Activated T-helper 1 cell treated with anti-CD3 and anti-CD28 coated beads, Interleukin-12 subunit alpha, Interleukin-12 subunit beta, Interleukin-2, Interleukin-4 antibody, amounts not matched to agents 30 ng/mL and 10 ng/mL and 1 ng/mL, durations not matched to agents 14 hours and 24 hours and 36 hours (primary cell): ENCODE measurements around the gene GUCY2F. TPM values are rescaled to one million over a fixed set of nuclear protein-coding genes. Genes with fewer than 3 reads are reported as not detected.

Source experiments
- DNase-seq: peaks from one replicate; pipeline ENCODE4 v3.0.0; 2021; ENCODE audit warnings: low spot score
- H3K27ac Mint-ChIP-seq: one replicate; pipeline ENCODE4 v1.8.0; 2021; ENCODE audit warnings: mild to moderate bottlenecking, mixed read lengths
- H3K27me3 Mint-ChIP-seq: one replicate; pipeline ENCODE4 v1.8.0; 2022; ENCODE audit warnings: mild to moderate bottlenecking, moderate library complexity, mixed read lengths; ENCODE audit not compliant: insufficient read depth
- H3K36me3 Mint-ChIP-seq: one replicate; pipeline ENCODE4 v1.8.0; 2021; ENCODE audit warnings: low read depth, mixed read lengths
- H3K4me1 Mint-ChIP-seq: one replicate; pipeline ENCODE4 v1.8.0; 2021; ENCODE audit warnings: low read depth, mixed read lengths
- H3K4me3 Mint-ChIP-seq: one replicate; pipeline ENCODE4 v1.8.0; 2021; ENCODE audit warnings: mild to moderate bottlenecking, moderate library complexity, mixed read lengths
- H3K9me3 Mint-ChIP-seq: one replicate; pipeline ENCODE4 v1.8.0; 2021; ENCODE audit warnings: mixed read lengths
- intact Hi-C: fragments of 100-400 bp; cut with micrococcal nuclease; formaldehyde crosslinking; loops from one replicate; pipeline ENCODE4 v1.15.1; 2024
- total RNA-seq: library from RNA; stranded (reverse); gene quantifications from 2 replicates; pipeline ENCODE4 v1.2.3, GENCODE V29; 2022

The GUCY2F gene
- total RNA-seq, 1 donor from 2014 or later = not detected

DNA sequence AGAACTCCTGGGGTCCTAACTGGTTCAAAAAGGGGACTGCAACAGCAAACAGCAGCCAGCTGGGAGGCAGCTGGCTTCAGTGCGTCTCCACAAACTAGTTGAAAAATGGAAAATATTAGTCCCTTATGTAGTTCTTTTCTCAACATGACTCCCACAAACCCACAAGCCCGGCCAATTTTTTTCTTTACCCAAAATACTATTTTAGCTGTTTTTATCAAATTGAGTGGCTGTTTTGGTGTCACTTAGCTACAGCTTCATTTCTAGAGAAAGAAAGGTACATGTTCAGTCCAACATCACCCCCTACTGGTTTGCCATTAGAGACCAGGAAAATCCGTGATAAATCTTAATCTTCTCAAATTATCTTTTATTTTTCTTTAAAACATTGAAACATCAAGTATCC lies 97.2 kb downstream of the GUCY2F start:
- Mint-ChIP-seq H3K4me1 (no peaks in the 10 kb centered on the region), H3K27ac (no peak overlapping the region), H3K36me3 (no peaks in the 10 kb centered on the region), H3K4me3 (no peak overlapping the region), H3K9me3 (no peaks in the 10 kb centered on the region), H3K27me3 (no peaks in the 10 kb centered on the region)
- intact Hi-C loops = no loop called here
- DNase-seq = no peak

DNA sequence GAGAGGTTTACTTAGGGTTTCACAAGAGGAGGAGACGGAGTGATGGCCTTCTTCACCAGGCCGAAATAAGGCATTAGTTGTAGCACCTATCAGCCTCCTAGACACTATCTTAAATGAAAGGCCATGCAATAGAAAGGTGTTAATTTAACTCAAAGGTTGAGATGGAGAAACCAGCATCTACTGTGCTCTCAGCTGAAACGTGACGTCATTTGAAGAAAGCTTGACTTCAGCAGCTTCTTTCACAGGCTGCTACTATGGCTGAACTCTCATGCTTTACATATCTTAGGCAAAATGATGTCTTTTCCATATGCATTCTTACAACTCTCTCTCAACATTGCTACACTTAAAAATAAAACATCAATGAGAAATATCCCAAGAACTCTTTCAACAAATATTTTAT lies 99.6 kb downstream of the GUCY2F start:
- Mint-ChIP-seq H3K27ac (no peak overlapping the region), H3K4me1 (no peaks in the 10 kb centered on the region), H3K27me3 (no peaks in the 10 kb centered on the region), H3K4me3 (no peak overlapping the region), H3K9me3 (no peaks in the 10 kb centered on the region), H3K36me3 (no peaks in the 10 kb centered on the region)
- DNase-seq = no peak
- intact Hi-C loops = no loop called here

DNA sequence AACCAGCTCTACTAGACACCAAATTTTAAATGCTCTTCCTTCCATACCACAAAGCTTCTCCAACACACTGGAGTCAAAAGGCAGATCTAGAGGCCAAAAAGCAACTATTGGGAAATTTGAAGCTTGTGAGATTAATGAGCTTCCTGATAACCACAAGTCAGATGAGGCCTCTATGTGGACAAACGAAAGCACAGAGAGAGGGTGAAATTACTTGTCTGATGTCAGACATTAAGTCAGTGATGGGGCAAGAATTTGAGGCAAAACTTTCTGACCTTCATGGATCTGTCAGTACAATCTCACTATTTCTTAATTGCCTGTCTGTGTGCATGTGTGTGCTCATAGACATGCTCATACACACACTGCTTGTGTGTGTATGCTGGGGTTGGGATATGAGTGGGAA lies 103.6 kb downstream of the GUCY2F start:
- DNase-seq = no peak
- Mint-ChIP-seq H3K27ac (no peak overlapping the region), H3K9me3 (no peaks in the 10 kb centered on the region), H3K4me3 (no peak overlapping the region), H3K27me3 (no peaks in the 10 kb centered on the region), H3K4me1 (no peaks in the 10 kb centered on the region), H3K36me3 (no peaks in the 10 kb centered on the region)
- intact Hi-C loops = no loop called here

DNA sequence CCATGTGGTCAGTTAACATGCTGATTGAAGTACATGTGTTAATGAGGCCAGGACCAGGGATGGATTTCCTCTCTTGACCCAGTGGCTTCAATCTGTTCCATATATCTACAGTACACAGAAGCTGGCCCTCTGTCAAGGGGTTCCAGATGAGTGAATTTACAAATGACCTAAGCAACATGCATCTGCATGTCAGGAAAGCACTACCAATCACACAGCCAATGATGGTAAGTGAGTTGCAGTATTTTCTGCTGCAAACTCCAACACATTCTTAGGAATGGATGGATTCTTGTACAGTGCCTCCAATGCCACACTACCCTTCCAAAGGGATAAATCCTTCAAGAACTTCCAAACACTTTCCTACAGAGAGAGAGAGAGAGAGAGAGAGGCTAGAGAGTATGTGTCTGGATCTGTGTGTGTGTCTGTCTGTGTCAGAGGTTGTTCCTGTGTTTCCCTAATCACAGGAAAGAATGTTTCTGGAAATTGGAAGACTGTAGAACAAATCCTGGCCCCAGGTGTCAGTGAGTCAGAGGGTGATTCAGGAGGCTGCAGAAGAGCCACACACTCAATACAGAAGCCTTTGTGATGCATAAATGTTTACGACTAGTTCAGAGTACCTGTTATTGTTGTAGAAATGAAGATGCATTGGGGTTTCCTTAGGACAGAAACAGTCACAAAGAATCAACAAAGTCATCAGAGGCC lies 107.5 kb downstream of the GUCY2F start:
- intact Hi-C loops = no loop called here
- no peak overlapping the region for H3K4me3 Mint-ChIP-seq
- no peaks in the 10 kb centered on the region for H3K9me3 Mint-ChIP-seq
- no peak overlapping the region for H3K27ac Mint-ChIP-seq
- H3K27me3 Mint-ChIP-seq = no peaks in the 10 kb centered on the region
- H3K36me3 Mint-ChIP-seq = no peaks in the 10 kb centered on the region
- DNase-seq = no peak
- no peaks in the 10 kb centered on the region for H3K4me1 Mint-ChIP-seq

DNA sequence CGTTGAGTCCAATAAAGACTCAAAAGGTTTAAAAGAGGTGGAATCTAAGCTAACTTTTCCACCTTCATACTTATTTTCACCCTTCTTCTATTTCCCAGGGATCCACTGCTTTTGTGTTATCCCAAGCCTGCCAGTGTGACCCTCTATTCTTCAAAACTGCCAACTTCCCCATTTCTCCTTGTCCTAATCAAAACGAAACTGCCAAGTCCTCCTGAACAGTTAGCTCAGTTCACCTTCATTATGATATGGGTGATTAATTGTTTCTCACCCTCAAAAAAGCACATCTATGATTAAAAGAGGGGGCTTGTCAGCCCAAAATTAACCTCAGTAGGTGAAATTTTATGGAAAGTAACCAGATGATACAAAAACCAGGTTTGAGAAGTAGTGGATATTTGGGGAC lies 108.4 kb downstream of the GUCY2F start:
- Mint-ChIP-seq H3K9me3 (no peaks in the 10 kb centered on the region), H3K27me3 (no peaks in the 10 kb centered on the region), H3K4me1 (no peaks in the 10 kb centered on the region), H3K27ac (no peak overlapping the region), H3K36me3 (no peaks in the 10 kb centered on the region), H3K4me3 (no peak overlapping the region)
- DNase-seq = no peak
- intact Hi-C loops = no loop called here

- Mint-ChIP-seq H3K4me3 (no peak overlapping the region), H3K36me3 (no peaks in the 10 kb centered on the region), H3K4me1 (no peaks in the 10 kb centered on the region), H3K9me3 (no peaks in the 10 kb centered on the region), H3K27me3 (no peaks in the 10 kb centered on the region), H3K27ac (no peak overlapping the region)
- intact Hi-C loops = no loop called here
- DNase-seq = no peak
These were observed 109.2 kb downstream of the GUCY2F start for GRCh38 chrX:109372716-109373115.

DNA sequence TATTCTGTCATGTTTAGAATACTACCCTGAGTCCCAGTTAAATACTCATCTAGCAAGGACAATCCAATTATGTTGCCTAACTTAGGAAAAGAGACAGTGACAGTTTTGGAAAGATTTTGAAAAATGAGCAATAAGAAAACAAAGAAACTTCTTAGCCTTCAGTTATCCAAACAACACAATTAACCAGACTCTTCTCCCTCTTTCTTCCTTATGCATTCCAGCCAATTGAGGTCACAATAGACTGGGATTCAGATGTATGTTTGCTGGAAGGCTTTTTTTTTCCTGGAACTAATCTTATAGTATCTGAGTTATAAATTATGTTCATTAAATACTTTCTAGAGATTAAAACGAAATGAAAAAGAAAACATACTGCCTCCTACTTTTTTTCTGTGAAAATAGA lies 109.6 kb downstream of the GUCY2F start:
- no peak overlapping the region for H3K27ac Mint-ChIP-seq
- no peaks in the 10 kb centered on the region for H3K4me1 Mint-ChIP-seq
- DNase-seq = no peak
- intact Hi-C loops = no loop called here
- H3K4me3 Mint-ChIP-seq = no peak overlapping the region
- H3K36me3 Mint-ChIP-seq = no peaks in the 10 kb centered on the region
- no peaks in the 10 kb centered on the region for H3K9me3 Mint-ChIP-seq
- no peaks in the 10 kb centered on the region for H3K27me3 Mint-ChIP-seq

DNA sequence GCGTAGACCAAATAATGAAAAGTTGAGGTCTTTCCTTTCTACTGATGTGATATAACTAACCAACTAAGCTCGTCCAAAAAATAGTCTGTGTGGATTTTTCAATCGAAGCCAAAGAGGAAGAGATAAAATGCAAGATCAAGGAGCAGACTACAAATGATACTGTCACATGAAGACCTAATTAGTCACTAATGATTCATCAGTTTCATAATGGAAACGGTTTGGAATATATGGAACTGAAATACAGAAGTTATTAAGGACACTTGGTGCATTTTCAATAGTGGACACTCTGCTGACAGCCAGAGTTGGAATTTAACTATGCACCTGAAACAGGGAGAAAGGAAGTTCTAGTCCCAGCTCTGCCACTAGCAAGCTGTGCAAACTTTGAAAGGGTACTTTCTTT lies 119.8 kb downstream of the GUCY2F start:
- no peaks in the 10 kb centered on the region for H3K36me3 Mint-ChIP-seq

DNA sequence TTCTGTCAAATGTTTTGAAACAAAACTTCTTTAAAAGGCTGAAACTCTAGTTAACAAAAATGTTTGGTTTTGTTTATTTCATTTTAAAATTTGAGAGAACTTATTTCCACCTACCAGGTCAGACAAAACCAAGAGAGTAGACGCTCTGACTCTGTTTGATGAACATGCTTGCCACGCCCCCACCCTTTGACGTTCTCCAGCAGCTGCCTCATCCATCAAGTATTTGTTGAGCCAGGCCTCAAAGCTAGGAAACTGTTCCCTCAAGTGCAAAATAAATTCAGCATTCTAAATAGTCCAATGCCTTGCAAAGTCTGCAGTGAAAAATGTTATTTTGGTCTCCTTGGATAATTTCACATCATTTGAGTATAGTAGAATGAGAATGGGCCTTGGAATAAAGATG lies 121.6 kb downstream of the GUCY2F start:
- Mint-ChIP-seq H3K9me3 (no peaks in the 10 kb centered on the region), H3K36me3 (no peaks in the 10 kb centered on the region), H3K27me3 (no peaks in the 10 kb centered on the region), H3K4me1 (no peaks in the 10 kb centered on the region), H3K4me3 (no peak overlapping the region), H3K27ac (no peak overlapping the region)
- DNase-seq = no peak
- intact Hi-C loops = no loop called here

More for the DNA sequence above, 119.8 kb downstream of the GUCY2F start:
- intact Hi-C loops = no loop called here
- no peak for DNase-seq
- no peak overlapping the region for H3K27ac Mint-ChIP-seq
- no peaks in the 10 kb centered on the region for H3K9me3 Mint-ChIP-seq
- no peak overlapping the region for H3K4me3 Mint-ChIP-seq
- no peaks in the 10 kb centered on the region for H3K4me1 Mint-ChIP-seq
- no peaks in the 10 kb centered on the region for H3K27me3 Mint-ChIP-seq

DNA sequence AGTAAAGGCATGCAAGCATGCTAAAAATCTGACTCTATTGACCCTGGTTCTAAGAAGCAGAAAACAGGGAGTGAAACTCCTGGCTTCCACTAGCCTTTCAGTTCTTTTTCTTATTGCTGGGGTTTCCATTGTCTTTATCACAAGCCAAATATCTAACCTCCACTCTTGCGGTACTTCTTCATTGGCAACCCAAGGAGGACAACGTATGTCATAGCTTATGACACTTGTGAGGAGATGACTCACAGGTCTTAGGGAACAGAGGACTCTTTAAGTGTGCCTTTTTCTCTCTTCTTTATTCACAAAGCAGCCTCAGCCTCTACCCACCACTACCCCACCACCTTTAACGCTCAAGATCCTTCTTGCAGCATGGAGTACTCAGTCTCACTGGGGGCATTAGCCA lies 124.2 kb downstream of the GUCY2F start:
- Mint-ChIP-seq H3K4me3 (no peak overlapping the region), H3K27ac (no peak overlapping the region), H3K4me1 (no peaks in the 10 kb centered on the region), H3K36me3 (no peaks in the 10 kb centered on the region), H3K27me3 (no peaks in the 10 kb centered on the region), H3K9me3 (no peaks in the 10 kb centered on the region)
- DNase-seq = no peak
- intact Hi-C loops = no loop called here

- intact Hi-C loops = no loop called here
- Mint-ChIP-seq H3K4me3 (no peak overlapping the region), H3K36me3 (no peaks in the 10 kb centered on the region), H3K4me1 (no peaks in the 10 kb centered on the region), H3K27ac (no peak overlapping the region), H3K27me3 (no peaks in the 10 kb centered on the region), H3K9me3 (no peaks in the 10 kb centered on the region)
- no peak for DNase-seq
These were observed 125.2 kb downstream of the GUCY2F start for GRCh38 chrX:109356684-109357083.

- Mint-ChIP-seq H3K27me3 (no peaks in the 10 kb centered on the region), H3K36me3 (no peaks in the 10 kb centered on the region)
These were observed 129.8 kb downstream of the GUCY2F start for GRCh38 chrX:109352066-109352588.

GRCh38 chrX:109351557-109351956 lies 130.3 kb downstream of the GUCY2F start:
- H3K4me1 Mint-ChIP-seq = no peaks in the 10 kb centered on the region
- H3K36me3 Mint-ChIP-seq = no peaks in the 10 kb centered on the region
- intact Hi-C loops = no loop called here
- no peaks in the 10 kb centered on the region for H3K9me3 Mint-ChIP-seq
- no peak for DNase-seq
- H3K4me3 Mint-ChIP-seq = no peak overlapping the region
- H3K27me3 Mint-ChIP-seq = peaks cover 2% of the 10 kb centered on the region
- no peak overlapping the region for H3K27ac Mint-ChIP-seq

More at GRCh38 chrX:109352066-109352588, 129.8 kb downstream of the GUCY2F start:
- intact Hi-C loops = no loop called here
- Mint-ChIP-seq H3K4me3 (no peak overlapping the region), H3K9me3 (no peaks in the 10 kb centered on the region), H3K4me1 (no peaks in the 10 kb centered on the region), H3K27ac (no peak overlapping the region)
- DNase-seq = no peak

- Mint-ChIP-seq H3K4me3 (no peak overlapping the region), H3K4me1 (no peaks in the 10 kb centered on the region), H3K27me3 (peaks cover 2% of the 10 kb centered on the region), H3K9me3 (no peaks in the 10 kb centered on the region), H3K27ac (no peak overlapping the region), H3K36me3 (no peaks in the 10 kb centered on the region)
- DNase-seq = no peak
- intact Hi-C loops = no loop called here
These were observed 131.3 kb downstream of the GUCY2F start for GRCh38 chrX:109350551-109350950.
